CMK (cell line): ENCODE data around the gene ZBTB4.
A peak's percentile ranks its signal among the peaks of the same experiment; 100 is the strongest.
"Not testable (repeated sequence)": the region's sequence is repeated elsewhere in the genome, so short reads cannot be mapped to it uniquely, and the experiment has no call there.

ENCODE experiments used
- DNase-seq: peaks from one replicate; pipeline ENCODE4 v3.0.0-alpha.2; 2010; ENCODE audit warnings: low read depth

ZBTB4 gene

DNA sequence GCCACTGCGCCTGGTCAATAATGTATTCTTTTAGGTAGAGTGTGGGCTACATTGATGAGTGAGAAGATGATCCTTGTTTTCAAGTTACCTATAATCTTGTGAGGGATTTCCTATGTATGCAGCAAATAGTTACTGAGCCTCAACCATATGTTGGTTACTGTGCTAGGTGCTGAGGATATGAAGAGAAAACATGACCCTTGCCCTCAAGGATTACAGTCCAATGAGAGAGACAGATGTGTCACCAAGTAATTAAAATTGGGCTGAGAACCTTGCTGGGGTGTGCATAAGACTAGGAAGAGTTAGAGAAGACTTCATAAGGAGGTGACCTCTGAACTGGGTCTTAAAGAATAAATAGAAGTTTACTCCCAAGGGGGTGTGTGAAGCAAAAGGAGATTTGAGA lies 12.2 kb upstream of the ZBTB4 start:
- no peak for DNase-seq

- DNase-seq = no peak
Measured at GRCh38 chr17:7490144-7490543, 10.7 kb upstream of the ZBTB4 start.

DNA sequence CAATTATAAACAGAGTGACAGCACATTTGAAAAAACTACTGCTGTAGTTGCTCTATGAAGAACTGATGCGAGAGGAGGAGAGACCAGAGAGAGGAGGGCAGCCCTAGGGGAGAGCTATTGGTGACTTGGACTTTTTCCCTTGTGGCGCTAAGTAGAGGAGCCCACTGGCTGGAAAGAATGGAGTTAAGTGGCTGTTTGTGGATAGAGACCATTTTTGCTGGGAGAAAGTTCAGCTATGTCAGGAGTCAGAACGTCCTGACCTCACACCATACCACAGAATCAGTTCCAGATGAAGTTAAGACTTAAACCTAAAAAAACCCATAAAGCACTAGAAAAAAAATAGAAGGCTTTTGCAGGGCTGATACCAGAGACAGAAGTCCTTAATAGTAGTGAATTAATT lies 6.8 kb upstream of the ZBTB4 start:
- no peak for DNase-seq

DNA sequence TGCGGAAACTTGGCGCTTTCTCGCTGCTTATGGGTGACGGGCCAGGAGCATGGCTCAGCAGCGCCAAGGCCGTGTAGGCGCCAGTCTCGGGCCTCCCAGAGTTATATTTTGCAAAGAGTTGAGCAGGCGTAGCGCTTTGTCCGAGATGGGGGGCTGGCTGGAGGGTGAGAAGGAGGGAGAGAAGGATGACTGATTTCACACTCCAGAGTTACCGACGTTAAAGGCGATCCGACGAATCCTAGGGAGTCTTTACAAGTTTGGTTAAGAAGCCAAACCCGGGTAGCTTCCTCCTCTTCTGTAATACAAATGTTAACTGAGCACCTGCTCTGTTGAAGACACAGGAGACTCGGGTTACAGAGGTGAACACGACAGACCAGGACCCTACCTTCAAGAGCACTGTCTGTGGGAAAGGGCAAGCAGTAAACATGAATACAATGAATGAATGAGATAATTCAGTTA lies 5.5 kb upstream of the ZBTB4 start:
- no peak for DNase-seq

DNA sequence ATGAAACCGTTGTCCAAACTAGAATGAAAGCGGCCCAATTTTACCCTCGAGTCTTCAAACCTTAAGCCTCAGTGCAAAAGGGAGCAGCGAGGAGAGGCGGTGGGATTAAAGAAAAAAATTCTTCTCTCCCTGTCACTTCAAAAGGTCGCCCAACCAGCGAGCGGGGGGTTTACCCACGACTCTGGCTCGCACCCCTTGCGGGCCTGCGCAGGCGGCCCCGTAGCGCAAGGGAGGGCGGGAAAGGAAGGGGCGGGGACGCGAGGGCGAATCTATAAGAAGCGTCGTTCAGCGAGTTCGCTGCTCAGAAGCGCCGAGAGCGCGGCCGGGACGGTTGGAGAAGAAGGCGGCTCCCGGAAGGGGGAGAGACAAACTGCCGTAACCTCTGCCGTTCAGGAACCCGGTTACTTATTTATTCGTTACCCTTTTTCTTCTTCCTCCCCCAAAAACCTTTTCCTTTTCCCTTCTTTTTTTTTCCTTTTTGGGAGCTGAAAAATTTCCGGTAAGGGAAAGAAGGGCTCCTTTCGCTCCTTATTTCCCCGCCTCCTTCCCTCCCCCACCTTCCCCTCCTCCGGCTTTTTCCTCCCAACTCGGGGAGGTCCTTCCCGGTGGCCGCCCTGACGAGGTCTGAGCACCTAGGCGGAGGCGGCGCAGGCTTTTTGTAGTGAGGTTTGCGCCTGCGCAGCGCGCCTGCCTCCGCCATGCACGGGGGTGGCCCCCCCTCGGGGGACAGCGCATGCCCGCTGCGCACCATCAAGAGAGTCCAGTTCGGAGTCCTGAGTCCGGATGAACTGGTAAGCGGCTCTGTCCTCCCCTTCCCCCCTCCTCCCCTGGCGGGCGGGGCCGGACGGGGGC lies 4.9 kb upstream of the ZBTB4 start, which contains the start of gene POLR2A:
TSS of gene POLR2A (plus strand) at position 300 of the 852 bp plus-strand sequence.
- peak; percentile 81 for DNase-seq

GRCh38 chr17:7483255-7484066 lies 4.0 kb upstream of the ZBTB4 start:
- peak; percentile 73 for DNase-seq

DNA sequence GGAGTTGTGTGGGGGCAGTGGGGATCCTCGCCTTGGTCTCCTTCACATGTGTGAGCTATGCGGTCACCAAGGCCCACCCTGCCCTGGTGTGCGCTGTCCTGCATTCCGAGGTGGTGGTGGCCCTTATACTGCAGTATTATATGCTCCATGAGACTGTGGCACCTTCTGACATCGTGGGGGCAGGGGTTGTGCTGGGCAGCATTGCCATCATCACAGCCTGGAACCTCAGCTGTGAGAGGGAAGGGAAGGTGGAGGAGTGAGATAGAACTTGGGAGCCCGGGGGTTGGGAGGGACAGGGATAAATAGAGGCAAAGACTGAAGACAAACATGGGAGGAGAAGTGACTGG lies 3.3 kb upstream of the ZBTB4 start:
- not testable (repeated sequence) for DNase-seq

DNA sequence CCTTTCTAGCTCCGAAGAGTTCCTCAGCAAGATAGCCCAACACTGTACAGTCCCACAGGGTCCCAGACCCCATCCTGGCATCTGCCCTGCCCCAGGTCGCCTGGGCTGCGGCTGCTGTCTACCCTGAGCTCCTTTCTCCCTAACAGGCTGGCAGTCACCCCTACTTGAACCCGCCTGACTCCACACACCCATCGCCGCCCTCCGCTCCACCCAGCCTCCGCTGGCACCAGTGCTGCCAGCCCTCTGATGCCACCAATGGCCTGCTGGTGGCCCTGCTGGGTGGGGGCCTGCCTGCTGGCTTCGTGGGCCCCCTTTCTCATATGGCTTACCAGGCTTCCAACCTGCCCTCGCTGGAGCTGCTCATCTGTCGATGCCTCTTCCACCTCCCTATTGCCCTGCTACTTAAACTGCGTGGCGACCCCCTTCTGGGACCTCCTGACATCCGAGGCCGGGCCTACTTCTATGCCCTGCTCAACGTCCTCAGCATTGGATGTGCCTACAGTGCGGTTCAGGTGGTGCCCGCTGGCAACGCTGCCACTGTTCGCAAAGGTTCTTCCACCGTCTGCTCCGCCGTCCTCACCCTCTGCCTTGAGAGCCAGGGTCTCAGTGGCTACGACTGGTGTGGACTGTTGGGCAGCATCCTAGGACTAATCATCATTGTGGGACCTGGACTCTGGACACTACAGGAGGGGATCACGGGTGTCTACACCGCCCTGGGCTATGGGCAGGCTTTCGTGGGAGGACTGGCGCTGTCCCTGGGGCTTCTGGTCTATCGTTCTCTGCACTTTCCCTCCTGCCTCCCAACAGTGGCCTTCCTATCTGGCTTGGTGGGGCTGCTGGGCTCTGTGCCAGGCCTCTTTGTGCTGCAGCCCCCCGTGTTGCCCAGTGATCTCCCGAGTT lies 2.7 kb upstream of the ZBTB4 start:
- not testable (repeated sequence) for DNase-seq

GRCh38 chr17:7481275-7481674 lies 1.8 kb upstream of the ZBTB4 start, which contains the start of gene SLC35G6:
SLC35G6 (plus strand) TSS chr17:7481446; CDS start chr17:7481517, 71 bp downstream.
- not testable (repeated sequence) for DNase-seq

- DNase-seq = no peak
Measured at GRCh38 chr17:7480089-7480384, 606 bp upstream of the ZBTB4 start.

DNA sequence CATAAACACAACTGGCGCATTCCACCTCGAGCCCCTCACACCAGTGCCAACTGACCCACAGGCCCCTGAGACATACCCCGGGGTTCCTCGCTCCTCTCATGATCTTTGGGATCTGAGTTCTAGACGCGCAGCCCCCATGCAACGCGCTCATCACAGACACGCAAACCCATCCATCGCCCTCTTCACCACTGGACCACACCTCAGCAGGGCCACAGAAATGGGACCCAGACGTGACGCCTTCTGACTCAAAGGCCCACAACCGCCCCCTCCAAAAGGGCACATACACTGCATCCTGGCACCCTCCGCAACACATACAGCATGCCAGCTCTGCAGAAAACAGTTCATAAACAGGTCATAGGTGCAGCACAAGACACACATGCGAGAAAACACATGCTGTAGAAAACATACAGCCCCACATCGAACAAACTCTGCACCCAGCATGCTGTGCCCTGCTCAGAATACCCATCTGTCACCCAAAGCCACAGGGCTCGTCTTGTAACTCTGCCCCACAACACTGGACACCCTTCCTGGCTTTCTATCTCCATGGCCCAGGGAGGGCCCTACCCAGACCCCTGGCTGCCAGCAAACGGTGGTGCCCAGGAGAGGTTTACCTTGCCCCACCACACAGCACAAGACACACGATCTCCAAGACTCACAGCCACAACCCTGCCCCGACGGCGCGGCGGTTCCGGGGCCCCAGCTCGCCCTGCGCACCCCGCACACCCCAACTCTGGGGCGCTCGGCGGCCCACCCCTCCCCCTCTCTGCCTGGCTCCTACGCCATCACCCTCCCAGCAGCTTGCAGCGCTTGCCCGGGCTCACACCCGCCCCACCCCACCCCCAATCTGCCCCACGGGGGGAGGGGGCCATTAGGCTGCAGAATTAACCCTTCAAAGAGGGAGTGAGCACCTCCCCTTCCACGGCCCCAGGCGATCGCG lies 887 bp downstream of the ZBTB4 start:
- no peak for DNase-seq

GRCh38 chr17:7477392-7478275 lies 1.8 kb downstream of the ZBTB4 start:
- no peak for DNase-seq

- DNase-seq = no peak
Measured at GRCh38 chr17:7476951-7477350, 2.5 kb downstream of the ZBTB4 start.

DNA sequence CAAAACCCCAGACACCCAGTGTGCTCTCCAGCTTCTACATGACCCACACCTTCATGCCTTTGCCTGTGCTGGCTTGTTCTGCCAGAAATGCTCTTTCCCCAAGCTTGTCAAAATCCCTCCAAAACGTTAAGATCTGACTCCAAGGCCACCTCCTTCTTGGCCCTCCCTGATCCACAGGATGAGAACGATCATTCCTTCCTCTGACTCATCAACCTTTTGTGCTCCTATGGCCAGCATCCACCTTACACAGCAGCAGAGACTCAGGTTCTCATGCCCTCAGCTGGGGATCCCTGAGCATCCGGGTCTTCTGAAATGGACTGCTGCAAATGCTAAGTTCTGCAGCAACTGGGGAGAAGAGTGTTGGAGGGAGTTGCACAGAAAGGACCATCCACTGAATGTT lies 2.9 kb downstream of the ZBTB4 start:
- DNase-seq = no peak

- DNase-seq = no peak
Measured at GRCh38 chr17:7475764-7476422, 3.5 kb downstream of the ZBTB4 start.

DNA sequence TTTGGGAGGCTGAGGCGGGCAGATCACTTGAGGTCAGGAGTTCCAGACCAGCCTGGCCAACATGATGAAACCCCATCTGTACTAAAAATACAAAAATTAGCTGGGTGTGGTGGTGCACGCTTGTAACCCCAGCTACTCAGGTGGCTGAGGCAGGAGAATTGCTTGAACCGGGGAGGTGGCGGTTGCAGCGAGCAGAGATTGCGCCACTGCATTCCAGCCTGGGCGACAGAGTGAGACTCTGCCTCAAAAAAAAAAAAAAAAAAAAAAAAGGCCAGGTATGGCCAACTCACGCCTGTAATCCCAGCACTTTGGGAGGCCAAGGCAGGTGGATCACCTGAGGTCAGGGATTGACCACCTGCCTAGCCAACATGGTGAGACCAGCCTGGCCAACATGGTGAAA lies 4.7 kb downstream of the ZBTB4 start:
- not testable (repeated sequence) for DNase-seq

- no peak for DNase-seq
Measured at GRCh38 chr17:7471729-7472128, 7.7 kb downstream of the ZBTB4 start.

- not testable (repeated sequence) for DNase-seq
Measured at GRCh38 chr17:7470457-7470973, 8.9 kb downstream of the ZBTB4 start.

DNA sequence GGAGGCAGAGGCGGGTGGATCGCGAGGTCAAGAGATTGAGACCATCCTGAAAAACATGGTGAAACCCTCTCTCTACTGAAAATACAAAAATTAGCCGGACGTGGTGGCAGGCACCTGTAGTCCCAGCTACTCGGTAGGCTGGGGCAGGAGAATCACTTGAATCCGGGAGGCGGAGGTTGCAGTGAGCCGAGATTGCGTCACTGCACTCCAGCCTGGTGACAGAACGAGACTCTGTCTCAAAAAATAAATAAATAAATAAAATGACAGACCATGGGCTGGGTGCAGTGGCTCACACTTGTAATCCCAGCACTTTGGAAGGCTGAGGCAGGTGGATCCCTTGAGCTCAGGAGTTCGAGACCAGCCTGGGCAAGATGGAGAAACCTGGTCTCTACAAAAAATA lies 9.6 kb downstream of the ZBTB4 start:
- not testable (repeated sequence) for DNase-seq
